NCI-H1694 treated with DMSO at 0.1 percent for 48 hours (cell line): ENCODE data around the gene ZNF28.
"Not testable (repeated sequence)": the region's sequence is repeated elsewhere in the genome, so short reads cannot be mapped to it uniquely, and the experiment has no call there.

Experiments
- DNase-seq: peaks from one replicate; lab custom pipeline; 2025; lab: John Stamatoyannopoulos, UW

Gene ZNF28

GRCh38 chr19:52778811-52779210, 42.6 kb downstream of the ZNF28 start:
- DNase-seq, result no peak

- DNase-seq, result not testable (repeated sequence)
These were observed 65.0 kb downstream of the ZNF28 start for GRCh38 chr19:52756447-52756846.

GRCh38 chr19:52749780-52750179, 71.7 kb downstream of the ZNF28 start:
- no peak for DNase-seq

GRCh38 chr19:52748336-52748950, 73.0 kb downstream of the ZNF28 start:
- no peak for DNase-seq
